ENCODE results near the gene PRKCE. TPM values are rescaled to one million over a fixed set of nuclear protein-coding genes. Genes with fewer than 3 reads are reported as not detected.

The PRKCE gene
- total and polyA plus RNA-seq, 2 donors (not counting 1 experiment from before 2014, with no cell fraction given): 14.1 to 19.0 TPM

DNA sequence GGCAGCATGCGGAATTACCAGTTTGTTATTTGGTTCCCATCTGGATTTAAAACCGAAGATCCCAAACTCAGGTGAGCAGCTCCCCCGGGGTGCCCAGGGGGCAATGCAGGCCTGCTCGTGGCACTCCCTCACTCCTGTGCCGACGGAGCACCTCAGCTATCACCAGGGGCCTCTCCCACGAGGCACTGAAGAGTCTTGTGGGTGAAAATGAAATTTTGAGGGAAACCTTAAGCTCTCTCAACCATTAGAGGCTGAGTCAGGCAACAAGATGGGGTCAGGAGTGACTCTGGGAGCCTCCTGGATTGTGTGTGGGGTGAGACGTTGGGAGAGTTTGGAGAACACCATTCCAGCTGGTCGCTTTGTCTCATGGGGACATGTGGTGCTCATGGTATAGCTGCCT, 189.0 kb downstream of the PRKCE start:
- Histone ChIP-seq H3K27ac (ENCODE audit: insufficient read depth, low read length) (no peak overlapping the region), H3K36me3 (ENCODE audit: control insufficient read depth, insufficient read depth, low read length) (no peaks in the 10 kb centered on the region), H3K9ac (ENCODE audit: insufficient read depth, low read length) (no peak overlapping the region), H3K79me2 (ENCODE audit: control insufficient read depth, insufficient read depth, low read length) (no peaks in the 10 kb centered on the region), H3K4me2 (ENCODE audit: extremely low read depth, insufficient read depth, low read length) (no peak overlapping the region), H3K9me3 (ENCODE audit: control insufficient read depth, insufficient read depth, low read depth, low read length) (no peaks in the 10 kb centered on the region), H3K4me1 (ENCODE audit: control insufficient read depth, extremely low read depth, insufficient read depth, low read length) (peaks cover 10% of the 10 kb centered on the region), H2AFZ (ENCODE audit: low read length) (no peak overlapping the region), H4K20me1 (ENCODE audit: control insufficient read depth, extremely low read depth, insufficient read depth, low read length) (no peaks in the 10 kb centered on the region), H3K27me3 (ENCODE audit: control insufficient read depth, insufficient read depth, low read length) (no peaks in the 10 kb centered on the region), H3K4me3 (replicated peaks in 1 of 4; ENCODE audit: control extremely low read depth in 1 of 4, insufficient read depth in 1 of 4, low read depth in 3 of 4, low read length in 4 of 4) (no peak overlapping the region)
- DNase-seq (ENCODE audit: low read depth in 2 of 2): no peak
- TF ChIP-seq EZH2 (IDR thresholded peaks at IDR 0.05; ENCODE audit: low read length, missing control alignments): no peak
- TF ChIP-seq, protein P1, sequence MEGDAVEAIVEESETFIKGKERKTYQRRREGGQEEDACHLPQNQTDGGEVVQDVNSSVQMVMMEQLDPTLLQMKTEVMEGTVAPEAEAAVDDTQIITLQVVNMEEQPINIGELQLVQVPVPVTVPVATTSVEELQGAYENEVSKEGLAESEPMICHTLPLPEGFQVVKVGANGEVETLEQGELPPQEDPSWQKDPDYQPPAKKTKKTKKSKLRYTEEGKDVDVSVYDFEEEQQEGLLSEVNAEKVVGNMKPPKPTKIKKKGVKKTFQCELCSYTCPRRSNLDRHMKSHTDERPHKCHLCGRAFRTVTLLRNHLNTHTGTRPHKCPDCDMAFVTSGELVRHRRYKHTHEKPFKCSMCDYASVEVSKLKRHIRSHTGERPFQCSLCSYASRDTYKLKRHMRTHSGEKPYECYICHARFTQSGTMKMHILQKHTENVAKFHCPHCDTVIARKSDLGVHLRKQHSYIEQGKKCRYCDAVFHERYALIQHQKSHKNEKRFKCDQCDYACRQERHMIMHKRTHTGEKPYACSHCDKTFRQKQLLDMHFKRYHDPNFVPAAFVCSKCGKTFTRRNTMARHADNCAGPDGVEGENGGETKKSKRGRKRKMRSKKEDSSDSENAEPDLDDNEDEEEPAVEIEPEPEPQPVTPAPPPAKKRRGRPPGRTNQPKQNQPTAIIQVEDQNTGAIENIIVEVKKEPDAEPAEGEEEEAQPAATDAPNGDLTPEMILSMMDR (conservative IDR thresholded peaks at IDR 0.05 in 1 of 2, IDR thresholded peaks at IDR 0.05 in 1 of 2; ENCODE audit: low read depth in 1 of 2, low read length in 2 of 2): no peak

- Histone ChIP-seq H3K4me3 (replicated peaks in 1 of 4; ENCODE audit: control extremely low read depth in 1 of 4, insufficient read depth in 1 of 4, low read depth in 3 of 4, low read length in 4 of 4) (no peak overlapping the region), H3K27me3 (ENCODE audit: control insufficient read depth, insufficient read depth, low read length) (no peaks in the 10 kb centered on the region), H3K79me2 (ENCODE audit: control insufficient read depth, insufficient read depth, low read length) (no peaks in the 10 kb centered on the region), H3K36me3 (ENCODE audit: control insufficient read depth, insufficient read depth, low read length) (no peaks in the 10 kb centered on the region), H3K27ac (ENCODE audit: insufficient read depth, low read length) (no peak overlapping the region), H2AFZ (ENCODE audit: low read length) (no peak overlapping the region), H3K4me2 (ENCODE audit: extremely low read depth, insufficient read depth, low read length) (no peak overlapping the region), H3K9me3 (ENCODE audit: control insufficient read depth, insufficient read depth, low read depth, low read length) (no peaks in the 10 kb centered on the region), H4K20me1 (ENCODE audit: control insufficient read depth, extremely low read depth, insufficient read depth, low read length) (no peaks in the 10 kb centered on the region), H3K9ac (ENCODE audit: insufficient read depth, low read length) (no peak overlapping the region), H3K4me1 (ENCODE audit: control insufficient read depth, extremely low read depth, insufficient read depth, low read length) (peaks cover 10% of the 10 kb centered on the region)
- TF ChIP-seq, protein P1 (conservative IDR thresholded peaks at IDR 0.05 in 1 of 2, IDR thresholded peaks at IDR 0.05 in 1 of 2; ENCODE audit: low read depth in 1 of 2, low read length in 2 of 2): no peak
- TF ChIP-seq EZH2 (IDR thresholded peaks at IDR 0.05; ENCODE audit: low read length, missing control alignments): no peak
- DNase-seq (ENCODE audit: low read depth in 2 of 2): no peak
Measured at GRCh38 chr2:45841752-45842407, 190.4 kb downstream of the PRKCE start.

DNA sequence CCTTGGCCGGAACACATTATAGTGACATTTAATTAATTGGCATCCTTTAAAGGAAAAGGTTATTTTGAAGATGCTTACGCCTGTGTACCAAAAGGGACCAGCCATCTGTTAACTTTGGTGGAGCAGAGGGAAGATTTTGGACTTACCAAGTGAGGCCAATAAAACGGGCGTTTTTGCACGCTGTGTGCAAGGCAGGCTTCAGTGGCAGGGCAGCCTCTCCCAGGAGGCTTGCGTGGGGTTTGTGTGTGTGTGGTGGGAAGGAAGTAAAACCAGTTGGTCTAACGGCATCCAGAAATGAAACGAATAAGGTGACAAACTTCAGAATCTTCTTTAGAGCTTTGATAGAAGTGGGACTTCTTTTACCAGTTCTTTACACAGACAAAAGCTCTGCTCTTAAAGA, 191.7 kb downstream of the PRKCE start:
- no peak overlapping the region for H2AFZ ChIP-seq (ENCODE audit: low read length)
- H3K9ac ChIP-seq (ENCODE audit: insufficient read depth, low read length): no peak overlapping the region
- no peaks in the 10 kb centered on the region for H3K27me3 ChIP-seq (ENCODE audit: control insufficient read depth, insufficient read depth, low read length)
- no peaks in the 10 kb centered on the region for H4K20me1 ChIP-seq (ENCODE audit: control insufficient read depth, extremely low read depth, insufficient read depth, low read length)
- TF ChIP-seq, protein P1 (conservative IDR thresholded peaks at IDR 0.05 in 1 of 2, IDR thresholded peaks at IDR 0.05 in 1 of 2; ENCODE audit: low read depth in 1 of 2, low read length in 2 of 2): no peak
- TF ChIP-seq EZH2 (IDR thresholded peaks at IDR 0.05; ENCODE audit: low read length, missing control alignments): no peak
- H3K27ac ChIP-seq (ENCODE audit: insufficient read depth, low read length): no peak overlapping the region
- peaks cover 10% of the 10 kb centered on the region for H3K4me1 ChIP-seq (ENCODE audit: control insufficient read depth, extremely low read depth, insufficient read depth, low read length)
- H3K36me3 ChIP-seq (ENCODE audit: control insufficient read depth, insufficient read depth, low read length): no peaks in the 10 kb centered on the region
- no peaks in the 10 kb centered on the region for H3K9me3 ChIP-seq (ENCODE audit: control insufficient read depth, insufficient read depth, low read depth, low read length)
- H3K4me3 ChIP-seq (replicated peaks in 1 of 4; ENCODE audit: control extremely low read depth in 1 of 4, insufficient read depth in 1 of 4, low read depth in 3 of 4, low read length in 4 of 4): no peak overlapping the region
- H3K79me2 ChIP-seq (ENCODE audit: control insufficient read depth, insufficient read depth, low read length): no peaks in the 10 kb centered on the region
- no peak for DNase-seq (ENCODE audit: low read depth in 2 of 2)
- no peak overlapping the region for H3K4me2 ChIP-seq (ENCODE audit: extremely low read depth, insufficient read depth, low read length)

All from fibroblast of lung (primary cell).